Measurements from ENCODE around the gene IFIH1.

IFIH1 gene

GRCh38 chr2:162318328-162319180 lies at the start of gene IFIH1:
Gene IFIH1, minus strand, starts transcription at chr2:162318684. Its CDS starts 377 bp downstream, at chr2:162318307.
- DNase-seq, result peak; percentile 89

- no peak for DNase-seq
Measured at GRCh38 chr2:162365392-162365791, 46.9 kb upstream of the IFIH1 start.

- no peak for DNase-seq
Measured at GRCh38 chr2:162344617-162344950, 26.1 kb upstream of the IFIH1 start.

- peak; percentile 96 for DNase-seq
Measured at GRCh38 chr2:162343824-162344616, 25.5 kb upstream of the IFIH1 start, which contains the start of gene GCA. Gene GCA, plus strand, starts transcription at chr2:162344132. Its CDS starts 117 bp downstream, at chr2:162344249.

- DNase-seq, result no peak
Measured at GRCh38 chr2:162343492-162343823, 25.0 kb upstream of the IFIH1 start.

- no peak for DNase-seq
Measured at GRCh38 chr2:162342841-162343240, 24.4 kb upstream of the IFIH1 start.

GRCh38 chr2:162342321-162342720 lies 23.8 kb upstream of the IFIH1 start:
- no peak for DNase-seq

- no peak for DNase-seq
Measured at GRCh38 chr2:162340822-162341221, 22.3 kb upstream of the IFIH1 start.

GRCh38 chr2:162337868-162338267 lies 19.4 kb upstream of the IFIH1 start:
- DNase-seq, result no peak

GRCh38 chr2:162333968-162334367 lies 15.5 kb upstream of the IFIH1 start:
- DNase-seq, result no peak

GRCh38 chr2:162330881-162331280 lies 12.4 kb upstream of the IFIH1 start:
- DNase-seq, result no peak

GRCh38 chr2:162328424-162329157 lies 10.1 kb upstream of the IFIH1 start:
- no peak for DNase-seq

GRCh38 chr2:162327806-162328205 lies 9.3 kb upstream of the IFIH1 start:
- no peak for DNase-seq

GRCh38 chr2:162327134-162327769 lies 8.8 kb upstream of the IFIH1 start:
- no peak for DNase-seq

GRCh38 chr2:162324953-162325352 lies 6.5 kb upstream of the IFIH1 start:
- no peak for DNase-seq

- no peak for DNase-seq
Measured at GRCh38 chr2:162320864-162321517, 2.5 kb upstream of the IFIH1 start.

- peak; percentile 39 for DNase-seq
Measured at GRCh38 chr2:162317861-162318327, 590 bp downstream of the IFIH1 start.

GRCh38 chr2:162317058-162317742 lies 1.3 kb downstream of the IFIH1 start:
- no peak for DNase-seq

GRCh38 chr2:162316590-162316989 lies 1.9 kb downstream of the IFIH1 start:
- no peak for DNase-seq

GRCh38 chr2:162315938-162316337 lies 2.5 kb downstream of the IFIH1 start:
- DNase-seq, result no peak

- DNase-seq, result no peak
Measured at GRCh38 chr2:162312853-162313252, 5.6 kb downstream of the IFIH1 start.
